Left lung (tissue), 10 donors: ENCODE measurements around the gene SSRP1. TPM values are rescaled to one million over a fixed set of nuclear protein-coding genes. Genes with fewer than 3 reads are reported as not detected.
A peak's percentile ranks its signal among the peaks of the same experiment; 100 is the strongest.

ENCODE experiments used
- ATAC-seq: fragments of 200-7000 bp; cut with Tn5 transposase; one replicate; pipeline ENCODE4 v1.9.1; 2020; ENCODE audit warnings: moderate library complexity
- DNase-seq, 4 donors: peaks; one replicate each; pipeline ENCODE4 v3.0.0-alpha.2; 2013 to 2020
- H3K27ac ChIP-seq, 2 donors: fragments of 200-600 bp; sonication (generic) in 1 of 2; one replicate each; pipeline versions ENCODE4 v1.5.0 to v1.8.0; 2020 to 2021
- H3K27me3 ChIP-seq, 2 donors: fragments of 200-600 bp; sonication (generic) in 1 of 2; one replicate each; pipeline versions ENCODE4 v1.5.0 to v1.8.0; 2020 to 2021
- H3K36me3 ChIP-seq, 2 donors: fragments of 200-600 bp; sonication (generic) in 1 of 2; one replicate each; pipeline versions ENCODE4 v1.5.0 to v1.8.0; 2020 to 2021
- H3K4me1 ChIP-seq, 2 donors: fragments of 200-600 bp; one replicate each; pipeline ENCODE4 v1.8.0; 2021
- H3K4me3 ChIP-seq, 2 donors: fragments of 200-600 bp; sonication (generic) in 1 of 2; one replicate each; pipeline versions ENCODE4 v1.5.0 to v1.8.0; 2020 to 2021; ENCODE audit warnings: mild to moderate bottlenecking in 1 of 2
- H3K9me3 ChIP-seq, 2 donors: fragments of 200-600 bp; sonication (generic) in 1 of 2; one replicate each; pipeline versions ENCODE4 v1.5.0 to v1.8.0; 2020 to 2021
- CTCF ChIP-seq, 2 donors: fragments of 200-600 bp; sonication (generic) in 1 of 2; IDR thresholded peaks; one replicate each; pipeline versions ENCODE4 v1.5.0 to v1.8.0; 2021; ENCODE audit warnings: antibody characterized with exemption in 2 of 2
- intact Hi-C, 2 donors: fragments of 100-400 bp; cut with DNase I; formaldehyde crosslinking; loops; one replicate each; pipeline versions ENCODE4 v1.11.2 to v1.14.2; 2022
- polyA plus RNA-seq, 6 donors: library from polyadenylated mRNA; unstranded; fragments of 120-200 nt; gene quantifications; one replicate each; pipeline ENCODE4 v1.2.1, GENCODE V29; 2013; ENCODE audit not compliant: insufficient read length in 6 of 6
- total RNA-seq, 2 donors: library from RNA; stranded (reverse); fragmentation: NEBNext Ultra II Directional; extraction: Animal tissue kit (Norgen Biotek cat#: 25700); gene quantifications; one replicate each; pipeline ENCODE4 v1.2.1, GENCODE V29; 2021
- donor health status: DM: no; HTN: yes; CAD: no.
- donor health status: DM: no; HTN: no; CAD: no.

SSRP1 gene
- total and polyA plus RNA-seq, 8 donors, result 57.3 to 208 (median 179) TPM

- Histone ChIP-seq H3K4me1 (peaks cover 12 to 41% of the 10 kb centered on the region in 2 donors), H3K4me3 (no peak overlapping the region), H3K27me3 (no peaks in the 10 kb centered on the region), H3K36me3 (peaks cover 0 to 59% of the 10 kb centered on the region in 2 donors), H3K9me3 (peaks cover 0 to 14% of the 10 kb centered on the region in 2 donors), H3K27ac (no peak overlapping the region)
- TF ChIP-seq CTCF (IDR thresholded peaks at IDR 0.05), result no peak
- ATAC-seq (no peak), DNase-seq (peak in 2 of 4 donors; percentile 23 to 24)
- intact Hi-C loops, result no loop called here
Observed at GRCh38 chr11:57303280-57303989, 32.3 kb downstream of the SSRP1 start.

- no peak overlapping the region for H3K4me3 ChIP-seq
- peak in 2 of 4 donors; percentile 26 to 78 for DNase-seq
- peaks cover 0 to 61% of the 10 kb centered on the region in 2 donors for H3K36me3 ChIP-seq
- intact Hi-C loops, result no loop called here
- H3K9me3 ChIP-seq, result peaks cover 0 to 14% of the 10 kb centered on the region in 2 donors
- no peak overlapping the region for H3K27ac ChIP-seq
- no peaks in the 10 kb centered on the region for H3K27me3 ChIP-seq
- no peak for ATAC-seq
- H3K4me1 ChIP-seq, result peaks cover 12 to 33% of the 10 kb centered on the region in 2 donors
- TF ChIP-seq CTCF (IDR thresholded peaks at IDR 0.05), result no peak
Observed at GRCh38 chr11:57302489-57302888, 33.2 kb downstream of the SSRP1 start.

GRCh38 chr11:57301711-57302423 is 33.8 kb downstream of the SSRP1 start:
- peaks cover 10 to 27% of the 10 kb centered on the region in 2 donors for H3K4me1 ChIP-seq
- H3K36me3 ChIP-seq, result peaks cover 0 to 64% of the 10 kb centered on the region in 2 donors
- no peak overlapping the region for H3K27ac ChIP-seq
- no peak overlapping the region for H3K4me3 ChIP-seq
- DNase-seq (peak in 2 of 4 donors; percentile 32 to 55), ATAC-seq (no peak)
- H3K27me3 ChIP-seq, result no peaks in the 10 kb centered on the region
- peaks cover 0 to 14% of the 10 kb centered on the region in 2 donors for H3K9me3 ChIP-seq
- no peak for TF ChIP-seq CTCF (IDR thresholded peaks at IDR 0.05)
- intact Hi-C loops, result no loop called here

- peaks cover 0 to 64% of the 10 kb centered on the region in 2 donors for H3K36me3 ChIP-seq
- H3K27me3 ChIP-seq, result no peaks in the 10 kb centered on the region
- intact Hi-C loops, result no loop called here
- DNase-seq (peak in 1 of 4 donors; percentile 57), ATAC-seq (no peak)
- H3K9me3 ChIP-seq, result peaks cover 0 to 14% of the 10 kb centered on the region in 2 donors
- H3K4me1 ChIP-seq, result peaks cover 4 to 16% of the 10 kb centered on the region in 2 donors
- no peak overlapping the region for H3K27ac ChIP-seq
- H3K4me3 ChIP-seq, result no peak overlapping the region
- TF ChIP-seq CTCF (IDR thresholded peaks at IDR 0.05), result no peak
Observed at GRCh38 chr11:57300785-57301184, 34.9 kb downstream of the SSRP1 start.

GRCh38 chr11:57299150-57299737 is 36.4 kb downstream of the SSRP1 start:
- no peak for DNase-seq
- no peak for TF ChIP-seq CTCF (IDR thresholded peaks at IDR 0.05)
- Histone ChIP-seq H3K27me3 (no peaks in the 10 kb centered on the region), H3K4me1 (peaks cover 11 to 12% of the 10 kb centered on the region in 2 donors), H3K9me3 (peaks cover 0 to 14% of the 10 kb centered on the region in 2 donors), H3K36me3 (peaks cover 0 to 64% of the 10 kb centered on the region in 2 donors), H3K27ac (no peak overlapping the region), H3K4me3 (no peak overlapping the region)
- intact Hi-C loops, result no loop called here
- ATAC-seq, result no peak
